Lower lobe of right lung (tissue), 2 donors: Measurements from ENCODE around the gene MRPL1. TPM values are rescaled to one million over a fixed set of nuclear protein-coding genes. Genes with fewer than 3 reads are reported as not detected.
A peak's percentile ranks its signal among the peaks of the same experiment; 100 is the strongest.

Experiments
- ATAC-seq, 2 donors: fragments of 200-7000 bp; cut with Tn5 transposase; one replicate each; pipeline ENCODE4 v1.9.1; 2020 to 2022; ENCODE audit warnings: mild to moderate bottlenecking in 2 of 2, moderate library complexity in 2 of 2
- DNase-seq: peaks from one replicate; pipeline ENCODE4 v3.0.0-alpha.2; 2020
- H3K27ac ChIP-seq: fragments of 200-600 bp; one replicate; pipeline ENCODE4 v1.8.0; 2022
- H3K27me3 ChIP-seq: fragments of 200-600 bp; one replicate; pipeline ENCODE4 v1.8.0; 2022; ENCODE audit warnings: low read depth
- H3K36me3 ChIP-seq: fragments of 200-600 bp; one replicate; pipeline ENCODE4 v1.8.0; 2022; ENCODE audit warnings: mild to moderate bottlenecking
- H3K4me1 ChIP-seq: fragments of 200-600 bp; one replicate; pipeline ENCODE4 v1.8.0; 2022
- H3K4me3 ChIP-seq: fragments of 200-600 bp; one replicate; pipeline ENCODE4 v1.8.0; 2022; ENCODE audit warnings: mild to moderate bottlenecking
- H3K9me3 ChIP-seq: fragments of 200-600 bp; one replicate; pipeline ENCODE4 v1.8.0; 2022
- CTCF ChIP-seq: fragments of 200-600 bp; IDR thresholded peaks from one replicate; pipeline ENCODE4 v1.8.0; 2022; ENCODE audit warnings: antibody characterized with exemption, mild to moderate bottlenecking
- intact Hi-C: fragments of 100-400 bp; cut with DNase I; formaldehyde crosslinking; loops from one replicate; pipeline ENCODE4 v1.11.0; 2022
- total RNA-seq: library from RNA; stranded (reverse); fragmentation: NEBNext Ultra II Directional; extraction: Animal tissue kit (Norgen Biotek cat#: 25700); gene quantifications from one replicate; pipeline ENCODE4 v1.2.1, GENCODE V29; 2021
- donor health status: DM: no; HTN: yes; CAD: no; lungs with severe emphysema.

The MRPL1 gene
- total RNA-seq, 1 donor from 2014 or later: 25.8 TPM

GRCh38 chr4:77990904-77991358, 128.3 kb downstream of the MRPL1 start:
- ATAC-seq (no peak), DNase-seq (no peak)
- intact Hi-C loops: no loop called here
- TF ChIP-seq CTCF: no peak
- no peaks in the 10 kb centered on the region for H3K4me1 ChIP-seq
- H3K36me3 ChIP-seq: no peaks in the 10 kb centered on the region
- no peak overlapping the region for H3K27ac ChIP-seq
- no peak overlapping the region for H3K4me3 ChIP-seq
- H3K27me3 ChIP-seq: no peaks in the 10 kb centered on the region
- H3K9me3 ChIP-seq: no peaks in the 10 kb centered on the region

- Histone ChIP-seq H3K4me3 (no peak overlapping the region), H3K27ac (no peak overlapping the region), H3K9me3 (no peaks in the 10 kb centered on the region), H3K4me1 (no peaks in the 10 kb centered on the region), H3K36me3 (no peaks in the 10 kb centered on the region), H3K27me3 (no peaks in the 10 kb centered on the region)
- intact Hi-C loops: no loop called here
- ATAC-seq (no peak), DNase-seq (no peak)
- no peak for TF ChIP-seq CTCF
Observed at GRCh38 chr4:77992581-77992980, 130.0 kb downstream of the MRPL1 start.

GRCh38 chr4:77994194-77994721, 131.6 kb downstream of the MRPL1 start:
- Histone ChIP-seq H3K36me3 (no peaks in the 10 kb centered on the region), H3K27ac (no peak overlapping the region), H3K9me3 (no peaks in the 10 kb centered on the region), H3K4me1 (no peaks in the 10 kb centered on the region), H3K4me3 (no peak overlapping the region), H3K27me3 (no peaks in the 10 kb centered on the region)
- TF ChIP-seq CTCF: peak; percentile 47
- ATAC-seq (peak; percentile 71 to 76), DNase-seq (no peak)
- intact Hi-C loops: no loop called here

GRCh38 chr4:77996076-77996475, 133.4 kb downstream of the MRPL1 start:
- TF ChIP-seq CTCF: no peak
- no peak overlapping the region for H3K4me3 ChIP-seq
- no peak overlapping the region for H3K27ac ChIP-seq
- no peaks in the 10 kb centered on the region for H3K9me3 ChIP-seq
- no peaks in the 10 kb centered on the region for H3K36me3 ChIP-seq
- ATAC-seq: no peak
- no peaks in the 10 kb centered on the region for H3K27me3 ChIP-seq
- intact Hi-C loops: no loop called here
- no peak for DNase-seq
- no peaks in the 10 kb centered on the region for H3K4me1 ChIP-seq

GRCh38 chr4:78001531-78001930, 138.9 kb downstream of the MRPL1 start:
- no peak for ATAC-seq

More at GRCh38 chr4:78001531-78001930, 138.9 kb downstream of the MRPL1 start:
- Histone ChIP-seq H3K27me3 (no peaks in the 10 kb centered on the region), H3K36me3 (no peaks in the 10 kb centered on the region), H3K9me3 (no peaks in the 10 kb centered on the region), H3K4me3 (no peak overlapping the region), H3K4me1 (no peaks in the 10 kb centered on the region), H3K27ac (no peak overlapping the region)
- intact Hi-C loops: no loop called here
- TF ChIP-seq CTCF: no peak
- no peak for DNase-seq
